Stimulated activated CD4-positive, alpha-beta T cell treated with anti-CD3 and anti-CD28 coated beads, Interleukin-12 subunit alpha, Interleukin-12 subunit beta, amount 100 ng/mL, for 48 hours (primary cell): ENCODE results near the gene ORMDL3.
"Not testable (repeated sequence)": the region's sequence is repeated elsewhere in the genome, so short reads cannot be mapped to it uniquely, and the experiment has no call there.

Experiments used
- DNase-seq, 3 donors: peaks; one replicate each; pipeline ENCODE4 v3.0.0-alpha.2; 2020; ENCODE audit warnings: low read depth in 2 of 3, low spot score in 1 of 3

Gene ORMDL3

GRCh38 chr17:39950871-39951348 is 23.5 kb upstream of the ORMDL3 start:
- DNase-seq: no peak

- DNase-seq: no peak
These were observed 21.6 kb upstream of the ORMDL3 start for GRCh38 chr17:39949028-39949427.

- DNase-seq: not testable (repeated sequence)
These were observed 21.1 kb upstream of the ORMDL3 start for GRCh38 chr17:39948489-39948828.

GRCh38 chr17:39946551-39947330 is 19.3 kb upstream of the ORMDL3 start:
- no peak for DNase-seq

- DNase-seq: no peak
These were observed 17.0 kb upstream of the ORMDL3 start for GRCh38 chr17:39944393-39944711.

GRCh38 chr17:39943702-39944392 is 16.4 kb upstream of the ORMDL3 start:
- no peak for DNase-seq

GRCh38 chr17:39939588-39940419 is 12.4 kb upstream of the ORMDL3 start:
- DNase-seq: peak; percentile 13 to 46 (median 23)

GRCh38 chr17:39939106-39939505 is 11.7 kb upstream of the ORMDL3 start:
- no peak for DNase-seq

DNA sequence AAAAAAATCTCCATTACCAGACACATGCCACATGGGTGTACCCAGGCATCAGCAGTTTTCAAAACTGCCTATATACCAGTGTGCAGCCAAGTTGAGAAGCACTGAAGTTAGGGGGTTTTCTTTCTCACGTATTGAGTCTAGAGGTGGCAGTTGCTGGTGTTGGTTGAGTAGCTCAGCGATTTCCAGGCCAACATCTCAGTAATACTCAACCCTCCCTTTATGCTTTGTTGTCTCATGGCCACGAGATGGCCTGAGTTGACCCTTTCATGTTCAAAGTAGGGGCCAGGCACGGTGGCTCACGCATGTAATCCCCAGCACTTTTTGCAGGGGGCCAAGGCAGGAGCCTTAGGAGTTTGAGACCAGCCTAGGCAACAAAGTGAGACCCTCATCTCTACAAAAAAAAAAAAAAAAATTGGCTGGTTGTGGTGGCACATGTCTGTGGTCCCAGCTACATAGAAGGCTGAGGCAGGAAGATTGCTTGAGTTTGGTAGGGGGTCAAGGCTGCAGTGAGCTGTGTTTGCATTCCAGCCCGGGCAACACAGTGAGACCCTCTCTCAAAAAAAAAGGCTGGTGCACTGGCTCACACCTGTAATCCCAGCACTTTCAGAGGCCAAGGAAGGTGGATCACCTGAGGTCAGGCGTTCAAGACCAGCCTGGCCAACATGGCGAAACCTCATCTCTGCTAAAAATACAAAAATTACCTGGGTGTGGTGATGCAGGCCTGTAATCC is 10.9 kb upstream of the ORMDL3 start:
- no peak for DNase-seq

GRCh38 chr17:39937447-39937846 is 10.0 kb upstream of the ORMDL3 start:
- no peak for DNase-seq

DNA sequence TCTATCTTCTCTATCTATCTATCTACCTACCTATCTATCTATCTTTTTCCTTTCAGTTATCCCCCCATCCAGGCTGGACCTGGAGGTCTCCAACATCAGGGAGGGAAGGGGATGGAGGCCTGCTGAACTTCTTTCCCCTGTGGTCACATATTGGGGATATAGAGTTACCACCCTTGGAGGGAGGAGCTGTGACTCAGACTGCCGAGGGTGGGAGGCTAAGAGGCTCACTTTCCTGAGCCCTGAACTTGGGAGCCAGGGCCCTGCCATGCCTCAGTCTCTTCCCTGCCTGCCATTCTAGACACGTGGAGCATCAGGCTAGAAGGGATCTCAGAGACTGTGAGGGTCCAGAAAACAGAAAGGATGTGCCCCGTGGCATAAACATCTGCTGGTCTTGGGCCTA is 8.5 kb upstream of the ORMDL3 start:
- DNase-seq: no peak

- DNase-seq: no peak
These were observed 6.9 kb upstream of the ORMDL3 start for GRCh38 chr17:39934324-39934723.

- DNase-seq: no peak
These were observed 6.5 kb upstream of the ORMDL3 start for GRCh38 chr17:39933912-39934311.

GRCh38 chr17:39929646-39930407 is 2.4 kb upstream of the ORMDL3 start:
- DNase-seq: no peak

DNA sequence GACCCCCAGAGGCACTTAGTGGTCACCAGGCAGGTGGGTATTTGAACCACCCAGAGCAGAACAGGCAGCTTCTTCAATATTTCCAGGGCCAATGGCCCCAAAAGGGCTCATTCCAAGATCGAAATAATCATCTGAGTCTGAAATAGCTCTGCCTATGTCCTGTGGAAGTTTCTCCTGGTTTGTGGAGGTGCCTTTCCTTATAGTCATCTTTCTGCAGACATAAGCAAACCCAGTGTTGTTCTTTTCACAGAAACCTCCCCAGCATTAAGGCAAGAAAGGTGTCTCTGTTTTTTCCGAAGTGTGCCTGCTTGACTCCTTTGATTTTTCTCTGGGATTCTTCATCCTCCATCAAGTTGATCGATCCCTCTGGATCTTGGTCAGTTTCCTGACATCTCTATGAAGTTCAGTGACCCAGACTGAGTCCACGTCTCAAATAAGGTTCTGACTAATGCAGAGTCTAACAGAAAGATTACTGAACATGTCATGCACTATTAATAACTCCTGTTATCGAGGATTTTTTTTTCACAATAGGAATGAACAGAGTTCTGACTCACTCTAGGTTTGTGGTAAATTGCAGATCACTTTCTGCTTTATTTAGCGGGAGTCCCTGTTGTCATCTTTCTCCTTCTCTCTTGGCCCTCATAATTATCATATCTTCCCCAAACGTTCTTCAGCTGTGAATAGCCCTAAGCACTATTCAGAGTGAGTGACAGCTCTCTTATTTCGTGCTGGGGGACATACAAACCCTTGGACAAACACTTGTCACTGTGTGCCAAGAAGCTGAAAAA is 1.7 kb upstream of the ORMDL3 start:
- no peak for DNase-seq

GRCh38 chr17:39927929-39928857 is 792 bp upstream of the ORMDL3 start:
- DNase-seq: no peak

DNA sequence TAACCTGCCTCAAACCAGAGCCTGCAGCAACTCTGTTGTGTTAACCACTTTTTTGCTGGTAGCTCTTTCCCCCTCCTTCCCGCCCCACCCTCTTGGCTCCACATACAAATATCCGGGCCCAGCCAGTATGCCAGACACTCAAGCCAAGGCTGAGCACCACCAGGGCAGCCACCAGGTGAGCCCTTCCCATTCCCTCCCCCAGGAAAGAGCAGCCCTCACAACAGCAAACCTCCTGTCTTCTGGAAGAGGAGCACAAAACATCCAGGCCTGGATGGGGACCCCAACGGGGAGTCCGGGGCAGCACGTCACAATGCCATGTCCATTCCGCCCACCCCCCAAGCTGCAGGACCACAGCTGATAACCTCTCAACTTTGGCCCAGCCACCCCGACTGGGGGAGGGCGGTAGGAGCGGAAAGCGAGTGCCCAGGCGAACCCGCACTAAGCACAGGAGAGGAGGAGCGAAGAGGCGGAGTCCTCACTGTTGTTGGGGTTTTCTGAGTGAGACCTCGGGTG is 757 bp downstream of the ORMDL3 start:
- DNase-seq: peak in 2 of 3 donors; percentile 34 to 49

GRCh38 chr17:39926135-39926587 is 1.2 kb downstream of the ORMDL3 start:
- no peak for DNase-seq
